Right lobe of liver (tissue), 4 donors: ENCODE measurements around the gene CDC40.

Source experiments
- POLR2A ChIP-seq: fragments of 450-650 bp; IDR thresholded peaks from one replicate; pipeline ENCODE4 v1.6.1; 2017; ENCODE audit warnings: antibody characterized with exemption, mild to moderate bottlenecking
- TF ChIP-seq, protein P1 (sequence below), 4 donors: fragments of 200-600 bp in 3 of 4; fragments of 450-650 bp in 1 of 4; IDR thresholded peaks; one replicate each; pipeline versions ENCODE4 v1.5.1 to v1.8.0; 2016 to 2022; ENCODE audit warnings: antibody characterized with exemption in 4 of 4, mild to moderate bottlenecking in 2 of 4
- donor health status: DM: no; HTN: no; CAD: no.
- donor health status: DM: no; HTN: no; CAD: no.
- donor health status: DM: no; HTN: yes; CAD: no.

- TF ChIP-seq, protein P1, sequence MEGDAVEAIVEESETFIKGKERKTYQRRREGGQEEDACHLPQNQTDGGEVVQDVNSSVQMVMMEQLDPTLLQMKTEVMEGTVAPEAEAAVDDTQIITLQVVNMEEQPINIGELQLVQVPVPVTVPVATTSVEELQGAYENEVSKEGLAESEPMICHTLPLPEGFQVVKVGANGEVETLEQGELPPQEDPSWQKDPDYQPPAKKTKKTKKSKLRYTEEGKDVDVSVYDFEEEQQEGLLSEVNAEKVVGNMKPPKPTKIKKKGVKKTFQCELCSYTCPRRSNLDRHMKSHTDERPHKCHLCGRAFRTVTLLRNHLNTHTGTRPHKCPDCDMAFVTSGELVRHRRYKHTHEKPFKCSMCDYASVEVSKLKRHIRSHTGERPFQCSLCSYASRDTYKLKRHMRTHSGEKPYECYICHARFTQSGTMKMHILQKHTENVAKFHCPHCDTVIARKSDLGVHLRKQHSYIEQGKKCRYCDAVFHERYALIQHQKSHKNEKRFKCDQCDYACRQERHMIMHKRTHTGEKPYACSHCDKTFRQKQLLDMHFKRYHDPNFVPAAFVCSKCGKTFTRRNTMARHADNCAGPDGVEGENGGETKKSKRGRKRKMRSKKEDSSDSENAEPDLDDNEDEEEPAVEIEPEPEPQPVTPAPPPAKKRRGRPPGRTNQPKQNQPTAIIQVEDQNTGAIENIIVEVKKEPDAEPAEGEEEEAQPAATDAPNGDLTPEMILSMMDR (IDR thresholded peaks at IDR 0.05): no peak
- no peak for TF ChIP-seq POLR2A
Observed at GRCh38 chr6:110256366-110256765, 76.1 kb downstream of the CDC40 start.
